HG02885 (cell line): ENCODE measurements around the gene CALML5.

Source experiments
- ATAC-seq: cut with Tn5 transposase; IDR thresholded peaks from one replicate; pipeline ENCODE4 v1.9.1; 2021; ENCODE audit warnings: mild to moderate bottlenecking; ENCODE audit not compliant: unreplicated experiment, poor library complexity

CALML5 gene

GRCh38 chr10:5449227-5449626 is 50.1 kb downstream of the CALML5 start:
- no peak for ATAC-seq
